ENCODE measurements around the gene CPSF3.

CPSF3 gene

GRCh38 chr2:9478526-9478925 lies 55.1 kb downstream of the CPSF3 start:
- H3K79me2 ChIP-seq (ENCODE audit: insufficient read depth, low read length), result peaks cover 18% of the 10 kb centered on the region; the same call in 1 of the 2 replicates
- H3K4me3 ChIP-seq (ENCODE audit: low read length, poor library complexity, severe bottlenecking), result no peak overlapping the region
- H2AFZ ChIP-seq (ENCODE audit: low read length), result no peak overlapping the region
- peaks cover 5% of the 10 kb centered on the region for H4K20me1 ChIP-seq (ENCODE audit: insufficient read depth, low read length, poor library complexity, severe bottlenecking)
- no peaks in the 10 kb centered on the region for H3F3A ChIP-seq (ENCODE audit: low read depth)
- no peaks in the 10 kb centered on the region for H3K9me2 ChIP-seq (replicated peaks; ENCODE audit: low read depth, low read length)
- H3K4me1 ChIP-seq (ENCODE audit: insufficient read depth, low read length, poor library complexity, severe bottlenecking), result peaks cover 25% of the 10 kb centered on the region
- H3K4me2 ChIP-seq (ENCODE audit: low read depth, low read length, poor library complexity, severe bottlenecking), result peak overlapping the region; percentile 65
- no peaks in the 10 kb centered on the region for H3K9me3 ChIP-seq (ENCODE audit: insufficient read depth, low read depth, low read length)
- TF ChIP-seq EZH2phosphoT487 (IDR thresholded peaks at IDR 0.05; ENCODE audit: borderline replicate concordance) (no peak), CTCF (conservative IDR thresholded peaks at IDR 0.05; ENCODE audit: low read length) (no peak)
- H3K36me3 ChIP-seq (ENCODE audit: insufficient read depth, low read length), result peaks cover 12% of the 10 kb centered on the region; the same call in 1 of the 2 replicates
- no peak overlapping the region for H3K9ac ChIP-seq (ENCODE audit: low read depth, low read length, poor library complexity, severe bottlenecking)
- H3K27me3 ChIP-seq (ENCODE audit: insufficient read depth, low read length, poor library complexity, severe bottlenecking), result no peaks in the 10 kb centered on the region

- no peaks in the 10 kb centered on the region for H3K9me3 ChIP-seq (ENCODE audit: insufficient read depth, low read depth, low read length)
- H3K4me2 ChIP-seq (ENCODE audit: low read depth, low read length, poor library complexity, severe bottlenecking), result no peak overlapping the region
- peaks cover 28% of the 10 kb centered on the region; the same call in 1 of the 2 replicates for H3K36me3 ChIP-seq (ENCODE audit: insufficient read depth, low read length)
- no peaks in the 10 kb centered on the region for H3K27me3 ChIP-seq (ENCODE audit: insufficient read depth, low read length, poor library complexity, severe bottlenecking)
- H3F3A ChIP-seq (ENCODE audit: low read depth), result no peaks in the 10 kb centered on the region
- H4K20me1 ChIP-seq (ENCODE audit: insufficient read depth, low read length, poor library complexity, severe bottlenecking), result peaks cover 5% of the 10 kb centered on the region
- H3K9ac ChIP-seq (ENCODE audit: low read depth, low read length, poor library complexity, severe bottlenecking), result no peak overlapping the region
- peaks cover 14% of the 10 kb centered on the region; the same call in 1 of the 2 replicates for H3K79me2 ChIP-seq (ENCODE audit: insufficient read depth, low read length)
- no peak overlapping the region for H3K4me3 ChIP-seq (ENCODE audit: low read length, poor library complexity, severe bottlenecking)
- H3K9me2 ChIP-seq (replicated peaks; ENCODE audit: low read depth, low read length), result no peaks in the 10 kb centered on the region
- peaks cover 25% of the 10 kb centered on the region for H3K4me1 ChIP-seq (ENCODE audit: insufficient read depth, low read length, poor library complexity, severe bottlenecking)
- no peak for TF ChIP-seq CTCF (conservative IDR thresholded peaks at IDR 0.05; ENCODE audit: low read length)
- TF ChIP-seq EZH2phosphoT487 (IDR thresholded peaks at IDR 0.05; ENCODE audit: borderline replicate concordance), result no peak
- H2AFZ ChIP-seq (ENCODE audit: low read length), result no peak overlapping the region
Measured at GRCh38 chr2:9480157-9480556, 56.7 kb downstream of the CPSF3 start.

GRCh38 chr2:9483107-9483506 lies 59.7 kb downstream of the CPSF3 start:
- H3K9ac ChIP-seq (ENCODE audit: low read depth, low read length, poor library complexity, severe bottlenecking), result no peak overlapping the region
- no peaks in the 10 kb centered on the region for H3F3A ChIP-seq (ENCODE audit: low read depth)
- H3K27me3 ChIP-seq (ENCODE audit: insufficient read depth, low read length, poor library complexity, severe bottlenecking), result no peaks in the 10 kb centered on the region
- no peaks in the 10 kb centered on the region for H3K9me2 ChIP-seq (replicated peaks; ENCODE audit: low read depth, low read length)
- H3K79me2 ChIP-seq (ENCODE audit: insufficient read depth, low read length), result no peaks in the 10 kb centered on the region
- peaks cover 55% of the 10 kb centered on the region; the same call in 1 of the 2 replicates for H3K36me3 ChIP-seq (ENCODE audit: insufficient read depth, low read length)
- H3K9me3 ChIP-seq (ENCODE audit: insufficient read depth, low read depth, low read length), result no peaks in the 10 kb centered on the region
- H2AFZ ChIP-seq (ENCODE audit: low read length), result no peak overlapping the region
- H3K4me1 ChIP-seq (ENCODE audit: insufficient read depth, low read length, poor library complexity, severe bottlenecking), result no peaks in the 10 kb centered on the region
- no peak overlapping the region for H3K4me2 ChIP-seq (ENCODE audit: low read depth, low read length, poor library complexity, severe bottlenecking)
- TF ChIP-seq CTCF (conservative IDR thresholded peaks at IDR 0.05; ENCODE audit: low read length), result no peak
- no peak for TF ChIP-seq EZH2phosphoT487 (IDR thresholded peaks at IDR 0.05; ENCODE audit: borderline replicate concordance)
- H4K20me1 ChIP-seq (ENCODE audit: insufficient read depth, low read length, poor library complexity, severe bottlenecking), result no peaks in the 10 kb centered on the region
- no peak overlapping the region for H3K4me3 ChIP-seq (ENCODE audit: low read length, poor library complexity, severe bottlenecking)
